CD4-positive, alpha-beta T cell treated with Interleukin-2 at 100 ng/mL for 4 hours (primary cell): Measurements from ENCODE around the gene EVI5L.
"Not testable (repeated sequence)": the region's sequence is repeated elsewhere in the genome, so short reads cannot be mapped to it uniquely, and the experiment has no call there.

Experiments used
- DNase-seq: peaks from one replicate; pipeline ENCODE4 v3.0.0-alpha.2; 2020; ENCODE audit warnings: low spot score

EVI5L gene

DNA sequence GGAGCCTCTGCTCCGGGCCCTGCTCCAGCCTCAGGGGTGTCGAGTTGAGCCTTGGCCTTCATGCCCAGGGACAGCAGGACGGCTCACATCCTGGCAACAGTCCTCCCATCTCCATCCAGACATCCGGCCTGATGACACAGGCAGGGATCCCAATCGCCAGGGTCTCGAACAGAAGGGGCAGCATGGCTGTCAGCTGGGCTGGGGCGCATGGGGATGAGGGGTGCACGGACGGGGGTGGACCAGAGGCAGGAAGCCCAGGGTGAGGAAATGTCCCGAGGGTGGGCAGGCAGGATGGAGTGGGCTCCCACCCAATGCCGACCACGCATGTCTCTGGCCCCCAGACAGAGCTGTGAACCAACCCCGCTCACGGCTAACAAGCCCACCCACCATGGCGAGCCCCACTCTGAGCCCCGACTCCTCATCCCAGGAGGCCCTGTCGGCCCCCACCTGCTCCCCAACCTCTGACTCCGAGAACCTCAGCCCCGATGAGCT lies 16.2 kb downstream of the EVI5L start:
- no peak for DNase-seq

- DNase-seq = no peak
These were observed 17.6 kb downstream of the EVI5L start for GRCh38 chr19:7847664-7848063.

DNA sequence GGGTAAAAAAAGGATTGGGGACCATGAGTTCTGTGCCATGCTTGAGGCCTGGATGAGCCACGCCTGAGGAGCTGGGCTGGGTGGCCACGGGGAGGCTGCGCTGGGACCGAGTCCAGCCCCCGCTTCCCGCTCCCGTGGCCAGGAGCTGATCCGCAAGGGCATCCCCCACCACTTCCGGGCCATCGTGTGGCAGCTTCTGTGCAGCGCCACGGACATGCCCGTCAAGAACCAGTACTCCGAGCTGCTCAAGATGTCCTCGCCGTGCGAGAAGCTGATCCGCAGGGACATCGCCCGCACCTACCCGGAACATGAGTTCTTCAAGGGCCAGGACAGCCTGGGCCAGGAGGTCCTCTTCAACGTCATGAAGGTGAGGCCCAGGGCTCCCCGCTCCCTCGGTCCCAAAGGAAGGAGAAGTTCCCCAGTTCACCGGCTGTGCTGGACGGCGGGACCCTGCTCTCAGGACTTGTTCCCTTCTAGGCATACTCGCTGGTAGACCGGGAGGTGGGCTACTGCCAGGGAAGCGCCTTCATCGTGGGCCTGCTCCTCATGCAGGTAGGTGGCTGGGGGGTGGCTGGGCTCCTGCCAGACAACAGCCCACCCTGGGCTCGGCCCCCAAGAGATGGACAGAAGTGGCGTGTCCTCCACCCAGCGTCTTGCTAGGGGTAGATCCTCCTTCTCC lies 18.9 kb downstream of the EVI5L start:
- DNase-seq = no peak

DNA sequence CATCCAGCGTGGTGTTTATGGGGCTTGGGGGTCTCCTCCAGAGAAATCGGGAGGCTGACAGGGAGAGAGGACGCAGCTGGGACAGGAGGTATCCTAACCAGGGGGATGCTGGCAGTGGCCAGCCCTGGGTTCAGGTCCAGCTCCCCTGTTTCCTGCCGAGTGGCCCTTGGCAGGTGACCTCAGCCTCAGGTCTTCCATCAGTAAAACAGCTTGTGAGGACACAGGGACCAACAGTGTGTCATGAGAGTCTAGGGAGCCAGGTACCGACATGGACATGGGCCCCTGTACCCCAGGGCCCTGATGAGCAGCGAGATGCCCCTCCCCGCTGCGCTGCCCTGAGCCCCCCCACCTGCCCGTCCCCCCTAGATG lies 19.6 kb downstream of the EVI5L start:
- DNase-seq = no peak

DNA sequence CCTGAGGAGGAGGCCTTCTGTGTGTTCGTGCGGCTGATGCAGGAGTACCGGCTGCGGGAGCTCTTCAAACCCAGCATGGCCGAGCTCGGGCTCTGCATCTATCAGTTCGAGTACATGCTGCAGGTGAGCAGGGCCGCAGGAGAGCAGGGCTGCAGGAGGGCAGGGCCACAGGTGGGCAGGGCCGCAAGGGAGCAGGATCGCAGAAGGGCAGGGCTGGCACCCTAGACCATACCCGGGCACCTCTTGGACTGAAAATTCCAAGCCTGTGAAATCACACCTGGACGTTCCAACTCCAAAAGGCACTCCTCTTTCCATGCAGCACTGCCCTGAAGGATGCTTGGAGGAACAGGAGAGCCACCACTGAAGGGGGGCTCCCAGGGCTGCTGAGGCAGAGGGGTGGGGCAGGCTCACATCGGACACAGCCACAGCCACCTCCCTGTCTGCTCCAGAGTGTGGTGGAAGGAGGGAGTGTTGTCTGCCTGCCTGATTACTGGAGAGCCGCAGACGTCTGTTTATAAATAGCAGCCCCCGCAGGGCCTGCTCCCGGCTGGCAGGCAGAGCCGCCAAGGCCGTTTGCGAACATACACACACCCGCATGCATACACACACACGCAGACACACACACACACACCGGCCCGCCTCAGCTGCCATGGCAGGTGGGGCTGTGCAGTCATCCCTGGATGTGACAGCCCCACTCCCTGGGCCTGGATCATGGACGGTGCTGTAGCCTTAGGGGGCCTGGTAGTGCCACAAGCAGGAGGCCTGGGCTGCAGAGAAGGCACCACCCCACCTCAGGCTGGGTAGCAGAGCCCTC lies 20.2 kb downstream of the EVI5L start:
- no peak for DNase-seq

DNA sequence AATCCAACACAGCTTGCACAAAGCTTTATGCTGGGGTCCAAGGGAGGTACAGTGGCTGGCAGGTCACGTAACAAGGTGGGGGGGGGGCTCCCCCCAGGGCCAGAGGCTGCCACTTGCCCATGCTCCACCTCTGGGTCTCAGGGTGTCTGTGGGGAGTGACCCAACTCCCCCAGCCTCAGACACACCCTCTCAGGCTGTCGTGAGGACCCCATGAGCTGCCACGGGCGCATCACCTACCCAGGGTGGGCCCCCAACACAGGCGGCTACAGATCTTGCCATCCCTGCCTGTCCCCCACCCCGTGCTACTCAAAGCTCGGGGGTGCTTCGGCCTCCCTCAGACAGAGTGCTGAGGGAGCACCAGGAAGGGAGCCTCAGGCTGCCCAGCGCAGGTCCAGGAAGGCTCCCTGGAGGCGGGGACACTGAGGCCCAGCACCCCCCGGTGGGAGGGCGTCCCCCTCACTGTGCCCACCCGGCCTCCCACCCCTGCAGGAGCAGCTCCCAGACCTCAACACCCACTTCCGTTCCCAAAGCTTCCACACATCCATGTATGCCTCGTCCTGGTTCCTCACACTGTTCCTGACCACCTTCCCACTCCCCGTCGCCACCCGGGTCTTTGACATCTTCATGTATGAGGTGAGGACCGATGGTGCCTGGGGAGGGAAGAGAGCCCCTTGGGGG lies 21.1 kb downstream of the EVI5L start:
- DNase-seq = no peak

GRCh38 chr19:7851623-7852500 lies 21.8 kb downstream of the EVI5L start:
- no peak for DNase-seq

- peak; percentile 64 for DNase-seq
These were observed 23.1 kb downstream of the EVI5L start for GRCh38 chr19:7852851-7853769.

- no peak for DNase-seq
These were observed 23.7 kb downstream of the EVI5L start for GRCh38 chr19:7853770-7854128.

- no peak for DNase-seq
These were observed 25.5 kb downstream of the EVI5L start for GRCh38 chr19:7855426-7856108.

DNA sequence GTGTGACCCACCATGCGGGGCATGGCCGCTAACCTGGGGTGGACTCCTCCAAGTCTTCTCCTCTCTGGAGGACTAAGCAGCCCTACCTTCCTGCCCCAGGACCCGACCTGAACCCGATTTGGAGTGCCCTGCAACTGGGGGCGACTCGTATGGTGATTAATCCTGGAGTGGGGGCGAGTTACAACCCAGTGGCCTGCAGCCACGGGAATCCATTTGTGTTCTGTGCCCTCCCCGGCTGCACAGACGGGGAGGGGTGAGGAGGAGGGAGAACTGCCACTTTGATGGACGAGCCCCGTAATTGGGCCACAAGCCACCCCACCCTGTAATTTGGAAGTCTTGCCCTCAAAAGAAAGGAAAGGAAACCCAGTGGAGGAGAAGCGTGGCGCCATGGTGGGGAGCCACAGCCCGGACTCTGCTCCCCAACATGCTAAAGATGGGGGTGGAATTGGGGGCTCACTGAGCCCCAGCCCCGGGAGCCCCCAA lies 26.1 kb downstream of the EVI5L start:
- DNase-seq = no peak

GRCh38 chr19:7856679-7857663 lies 27.0 kb downstream of the EVI5L start:
- DNase-seq = no peak

DNA sequence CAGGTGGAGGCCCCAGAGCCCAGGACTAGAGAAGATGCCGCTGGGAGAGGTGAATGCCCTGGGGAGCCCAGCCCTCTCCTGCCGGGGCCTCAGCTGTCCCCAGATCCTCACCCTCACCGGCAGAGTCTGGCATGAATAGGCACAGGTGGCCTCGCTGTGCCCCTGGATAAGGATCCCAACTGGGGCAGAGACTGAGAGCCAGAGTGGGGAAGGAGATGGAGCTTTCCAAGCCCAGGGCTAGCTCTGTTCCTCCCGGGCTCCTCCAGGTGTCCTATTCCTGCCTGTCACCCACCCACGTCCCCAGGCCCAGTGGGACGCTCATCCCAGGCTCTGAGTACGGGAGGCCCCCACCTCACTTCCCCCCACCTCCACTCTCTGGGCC lies 27.7 kb downstream of the EVI5L start:
- DNase-seq = no peak

DNA sequence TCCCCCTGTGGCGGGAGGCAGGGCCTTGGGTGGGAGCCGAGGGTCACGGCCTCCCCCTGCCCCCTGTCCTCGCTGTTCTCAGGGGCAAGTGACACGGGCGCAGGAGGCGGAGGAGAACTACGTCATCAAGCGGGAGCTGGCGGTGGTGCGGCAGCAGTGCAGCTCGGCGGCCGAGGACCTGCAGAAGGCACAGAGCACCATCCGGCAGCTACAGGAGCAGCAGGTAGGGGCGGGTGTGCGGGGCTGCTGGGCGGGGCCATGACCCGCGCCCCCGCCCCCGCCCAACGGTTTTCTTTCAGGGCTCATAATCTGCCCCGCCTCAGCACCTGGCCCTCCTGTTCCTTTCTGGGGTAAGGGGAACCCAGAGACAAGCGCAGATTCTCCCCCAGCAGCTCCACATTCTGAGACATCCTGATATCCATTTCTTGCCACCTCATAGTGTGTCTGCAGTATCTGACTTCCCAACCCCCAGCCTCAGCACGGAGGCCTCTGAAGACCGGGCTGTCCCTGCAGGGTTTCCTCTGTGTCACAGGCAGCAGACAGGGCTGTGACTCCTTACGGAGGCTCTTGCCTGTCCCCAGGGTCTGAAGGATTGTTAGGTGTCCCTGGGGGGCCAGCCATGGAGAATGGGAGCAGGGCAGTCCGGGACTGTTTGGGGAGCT lies 28.2 kb downstream of the EVI5L start:
- DNase-seq = no peak

DNA sequence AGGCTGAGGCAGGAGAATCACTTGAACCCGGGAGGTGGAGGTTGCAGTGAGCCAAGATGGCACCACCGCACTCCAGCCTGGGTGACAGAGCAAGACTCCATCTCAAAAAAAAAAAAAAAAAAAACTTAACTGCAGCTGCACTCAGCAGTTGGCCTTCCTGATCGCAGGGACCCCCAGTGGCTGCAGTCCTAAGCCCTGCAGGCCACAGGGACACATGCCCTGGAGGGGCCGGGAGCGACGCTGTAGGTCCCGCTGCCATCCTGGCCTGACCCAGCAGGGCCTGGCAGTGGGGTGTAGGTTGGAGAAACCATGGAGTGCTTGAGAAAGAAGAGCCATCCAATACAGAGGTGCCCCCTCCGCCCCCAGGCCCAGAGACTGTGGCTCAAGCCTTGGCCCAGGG lies 29.1 kb downstream of the EVI5L start:
- not testable (repeated sequence) for DNase-seq

- no peak for DNase-seq
These were observed 30.1 kb downstream of the EVI5L start for GRCh38 chr19:7859831-7860713.
